Adipocyte (in vitro differentiated cells): ENCODE measurements around the gene CRMP1.

Experiments
- DNase-seq: peaks from one replicate; pipeline ENCODE4 v3.0.0-alpha.2; 2015; ENCODE audit warnings: low read depth
- H3K27me3 ChIP-seq: replicated peaks from 2 replicates; pipeline ENCODE4 v1.7.0; 2013; ENCODE audit warnings: mild to moderate bottlenecking, low read length, moderate library complexity; ENCODE audit not compliant: control insufficient read depth, insufficient read depth
- H3K36me3 ChIP-seq: 2 replicates; pipeline ENCODE4 v1.7.0; 2013; ENCODE audit warnings: low read length, mild to moderate bottlenecking, moderate library complexity; ENCODE audit not compliant: control insufficient read depth, insufficient read depth, severe bottlenecking
- H3K4me1 ChIP-seq: 2 replicates; pipeline ENCODE4 v1.7.0; 2013; ENCODE audit warnings: mild to moderate bottlenecking, low read length, moderate library complexity; ENCODE audit not compliant: control insufficient read depth, insufficient read depth
- H3K4me3 ChIP-seq: 2 replicates; pipeline ENCODE4 v1.7.0; 2013; ENCODE audit warnings: mild to moderate bottlenecking, low read length, moderate library complexity
- H3K9ac ChIP-seq: 2 replicates; pipeline ENCODE4 v1.7.0; 2013; ENCODE audit warnings: mild to moderate bottlenecking, low read length, moderate library complexity
- H3K9me3 ChIP-seq: 2 replicates; pipeline ENCODE4 v1.7.0; 2013; ENCODE audit warnings: mild to moderate bottlenecking, low read length, moderate library complexity; ENCODE audit not compliant: control insufficient read depth

CRMP1 gene

DNA sequence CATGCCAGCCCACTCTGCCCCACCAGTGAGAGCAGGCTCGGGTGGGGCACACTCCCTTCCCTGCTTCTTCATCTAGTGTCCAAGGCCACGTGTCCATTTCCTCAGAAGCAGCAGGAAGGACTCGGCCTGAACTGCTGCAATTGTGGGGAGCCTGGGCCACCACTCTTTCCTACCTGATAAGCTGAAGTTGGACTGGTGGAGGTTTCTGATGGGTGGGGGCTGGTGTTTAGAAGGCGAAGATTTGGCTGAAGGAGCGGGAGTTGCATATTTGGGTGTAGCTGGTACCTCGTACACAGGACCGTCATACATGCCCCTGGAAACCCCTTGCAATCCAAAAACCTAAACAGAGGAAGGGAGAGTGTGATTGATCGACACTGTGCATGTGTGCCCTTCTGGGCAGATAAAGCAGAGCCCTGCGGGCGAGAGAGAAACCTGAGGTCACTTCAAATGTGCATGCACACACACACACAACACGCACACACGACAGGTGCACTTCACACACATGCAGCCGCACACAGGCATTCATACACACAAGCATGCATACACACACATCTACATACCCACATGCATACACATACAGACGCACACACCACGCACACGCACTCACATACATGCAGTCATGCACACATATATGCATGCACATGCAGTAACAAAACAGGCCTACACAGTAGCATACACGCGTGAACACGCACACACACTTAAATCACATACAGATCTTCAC, 67.4 kb downstream of the CRMP1 start:
- peaks cover 13% of the 10 kb centered on the region for H3K4me1 ChIP-seq
- DNase-seq = no peak
- H3K4me3 ChIP-seq = no peak overlapping the region
- no peak overlapping the region for H3K9ac ChIP-seq
- H3K27me3 ChIP-seq = no peaks in the 10 kb centered on the region
- peaks cover 30% of the 10 kb centered on the region for H3K36me3 ChIP-seq
- no peaks in the 10 kb centered on the region for H3K9me3 ChIP-seq

DNA sequence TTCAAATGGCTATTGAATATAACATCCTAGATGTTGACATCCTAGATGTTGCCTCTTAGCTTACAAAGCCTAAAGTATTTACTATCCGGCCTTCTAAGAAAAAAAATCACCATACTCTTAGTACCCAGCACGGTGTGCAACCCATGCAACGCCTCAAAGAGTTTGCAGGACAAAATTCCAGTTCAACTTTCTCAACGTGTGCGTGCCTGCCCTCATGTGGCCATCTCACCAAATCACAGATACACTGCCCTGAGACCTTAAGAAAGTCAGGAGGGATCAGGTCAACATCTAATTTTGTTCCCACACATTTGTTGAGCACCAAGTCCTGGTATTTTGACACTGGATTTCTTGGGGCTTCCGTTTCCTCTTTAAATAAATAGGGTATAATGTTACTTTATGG, 68.3 kb downstream of the CRMP1 start:
- Histone ChIP-seq H3K27me3 (no peaks in the 10 kb centered on the region), H3K4me1 (peaks cover 13% of the 10 kb centered on the region), H3K9me3 (no peaks in the 10 kb centered on the region), H3K9ac (no peak overlapping the region), H3K36me3 (peaks cover 38% of the 10 kb centered on the region), H3K4me3 (no peak overlapping the region)
- DNase-seq = peak; percentile 59

DNA sequence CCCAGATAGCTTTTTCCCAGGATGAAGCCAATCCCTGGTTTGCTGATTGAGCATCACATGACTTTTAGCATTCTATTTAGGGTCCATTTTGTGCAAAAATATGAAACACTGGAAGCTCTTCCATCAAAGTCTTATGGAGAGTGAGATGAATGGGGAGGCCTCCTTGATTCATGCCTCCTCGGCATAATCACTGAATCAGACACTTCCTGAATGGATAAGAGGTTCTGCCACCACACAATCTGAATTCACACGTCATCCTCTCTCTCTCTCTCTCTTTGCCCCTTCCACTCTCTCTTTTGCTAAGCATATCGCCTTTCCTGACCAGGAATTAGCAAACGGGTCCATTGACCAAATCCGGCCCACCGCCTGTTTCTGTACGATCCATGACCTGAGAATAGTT, 68.7 kb downstream of the CRMP1 start:
- no peak for DNase-seq
- H3K9me3 ChIP-seq = no peaks in the 10 kb centered on the region
- no peak overlapping the region for H3K9ac ChIP-seq
- H3K4me1 ChIP-seq = peaks cover 13% of the 10 kb centered on the region
- H3K27me3 ChIP-seq = no peaks in the 10 kb centered on the region
- H3K4me3 ChIP-seq = no peak overlapping the region
- H3K36me3 ChIP-seq = peaks cover 42% of the 10 kb centered on the region

DNA sequence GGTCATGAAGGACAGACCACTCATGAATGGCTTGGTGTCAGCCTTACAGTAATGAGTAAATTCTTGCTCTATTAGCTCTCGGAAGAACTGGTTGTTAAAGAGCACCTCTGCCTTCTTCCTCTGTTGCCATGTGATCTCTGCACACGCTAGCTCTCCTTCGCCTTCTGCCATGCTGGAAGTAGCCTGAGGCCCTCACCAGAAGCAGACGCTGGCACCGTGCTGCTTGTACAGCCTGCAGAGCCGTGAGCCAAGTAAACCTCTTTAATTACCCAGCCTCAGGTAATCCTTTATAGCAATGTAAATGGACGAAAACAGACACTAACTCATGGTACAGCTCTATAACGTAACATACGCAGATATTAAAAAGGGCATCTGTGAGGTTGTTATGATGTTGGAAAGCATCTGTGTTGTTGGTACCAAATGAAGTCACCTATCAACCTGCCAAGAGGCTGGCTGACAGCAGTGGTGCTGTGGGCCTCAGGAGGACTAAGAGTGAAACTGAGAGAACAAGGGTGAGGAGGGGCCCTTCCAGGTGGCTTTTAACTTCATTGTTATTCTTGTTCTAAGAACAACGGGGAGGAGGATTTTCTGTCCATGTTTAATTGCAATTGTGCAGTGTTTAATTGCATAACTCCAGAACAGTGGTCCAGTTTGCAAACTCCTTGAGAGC, 69.2 kb downstream of the CRMP1 start:
- Histone ChIP-seq H3K36me3 (peaks cover 47% of the 10 kb centered on the region), H3K9me3 (no peaks in the 10 kb centered on the region), H3K9ac (no peak overlapping the region), H3K4me3 (no peak overlapping the region), H3K4me1 (peaks cover 13% of the 10 kb centered on the region), H3K27me3 (no peaks in the 10 kb centered on the region)
- DNase-seq = no peak

DNA sequence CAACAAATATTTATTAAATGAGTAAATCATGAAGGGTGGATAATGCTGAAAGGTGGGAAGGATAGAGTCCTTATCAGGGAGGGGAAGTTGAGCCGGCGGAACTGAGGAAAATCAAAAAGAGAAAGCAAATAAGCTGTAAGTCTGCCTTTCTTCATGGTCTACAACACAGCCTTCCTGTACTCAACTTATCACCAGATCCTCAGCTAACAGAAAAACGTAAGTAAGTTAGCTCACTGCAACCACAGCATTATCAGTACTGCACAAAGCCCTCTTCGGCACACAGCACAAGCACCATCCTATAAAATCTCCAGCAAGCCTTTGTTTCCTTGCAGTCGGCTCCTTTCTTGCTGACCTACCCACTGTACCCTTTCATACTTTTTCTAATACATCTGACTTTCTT, 70.3 kb downstream of the CRMP1 start:
- Histone ChIP-seq H3K9ac (no peak overlapping the region), H3K4me3 (no peak overlapping the region), H3K27me3 (no peaks in the 10 kb centered on the region), H3K9me3 (no peaks in the 10 kb centered on the region), H3K36me3 (peaks cover 52% of the 10 kb centered on the region), H3K4me1 (peaks cover 9% of the 10 kb centered on the region)
- no peak for DNase-seq

DNA sequence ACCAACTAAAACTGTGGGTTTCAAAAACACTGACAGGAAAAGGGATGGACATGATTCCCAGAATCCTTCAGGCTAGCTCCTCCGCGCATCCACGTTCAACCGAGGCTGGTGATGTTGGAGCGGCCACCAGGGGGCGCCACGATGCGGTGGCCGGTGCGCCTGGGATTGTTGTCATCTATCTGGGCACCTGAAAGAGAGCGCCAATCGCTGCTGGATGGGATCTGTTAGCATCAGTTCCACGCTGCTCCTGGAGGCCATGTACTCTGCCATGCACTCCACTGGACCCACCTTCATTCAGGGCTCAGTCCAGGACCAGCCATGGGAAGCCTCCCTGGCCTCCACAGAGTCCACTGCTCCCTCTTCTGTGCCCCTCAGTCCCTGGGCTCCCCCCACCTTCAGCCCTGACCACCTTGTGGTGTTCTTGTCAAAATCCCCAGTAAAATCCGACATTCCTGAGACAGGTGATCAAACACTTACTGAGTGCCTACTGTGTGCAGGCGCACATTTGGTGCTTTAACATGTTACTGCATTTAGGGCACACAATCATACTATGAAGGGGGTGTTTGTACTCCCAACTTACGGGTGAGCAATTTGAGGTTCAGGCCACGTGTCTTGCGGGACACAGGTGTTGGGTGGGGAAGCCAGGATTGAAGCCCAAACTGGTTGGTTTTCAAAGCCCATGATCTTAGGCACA, 71.1 kb downstream of the CRMP1 start:
- H3K9ac ChIP-seq = no peak overlapping the region
- peak; percentile 6 for DNase-seq
- H3K4me1 ChIP-seq = peaks cover under 1% of the 10 kb centered on the region
- H3K9me3 ChIP-seq = no peaks in the 10 kb centered on the region
- H3K4me3 ChIP-seq = no peak overlapping the region
- H3K36me3 ChIP-seq = peaks cover 58% of the 10 kb centered on the region
- no peaks in the 10 kb centered on the region for H3K27me3 ChIP-seq

DNA sequence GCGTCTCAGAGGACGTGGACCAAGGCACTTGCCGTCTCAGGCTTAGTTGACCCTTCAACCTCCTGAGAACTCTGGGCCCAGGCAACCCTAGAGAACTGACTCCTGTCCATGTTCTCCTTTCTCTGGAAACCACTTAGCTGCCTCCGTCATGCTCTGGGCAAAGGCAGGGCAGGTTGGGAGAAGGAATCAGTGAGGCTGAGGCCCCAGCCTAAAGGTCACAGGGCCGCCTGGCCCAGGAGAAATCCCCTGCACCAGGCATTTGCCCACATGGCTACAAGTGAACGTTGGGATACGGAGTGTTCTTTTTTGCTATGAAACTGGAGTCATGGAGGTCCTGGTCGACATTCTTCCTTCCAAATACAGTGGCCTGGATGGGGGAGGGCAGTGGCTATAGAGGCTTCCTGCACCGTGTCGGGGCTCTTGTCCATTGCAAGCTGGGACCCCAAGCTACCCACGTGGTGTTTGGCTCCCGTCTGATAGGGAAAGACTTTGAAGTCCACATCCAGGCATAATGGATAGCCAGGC, 76.0 kb downstream of the CRMP1 start:
- H3K4me3 ChIP-seq = no peak overlapping the region
- no peaks in the 10 kb centered on the region for H3K27me3 ChIP-seq
- no peak overlapping the region for H3K9ac ChIP-seq
- H3K4me1 ChIP-seq = no peaks in the 10 kb centered on the region
- no peaks in the 10 kb centered on the region for H3K9me3 ChIP-seq
- no peak for DNase-seq
- peaks cover 69% of the 10 kb centered on the region for H3K36me3 ChIP-seq

DNA sequence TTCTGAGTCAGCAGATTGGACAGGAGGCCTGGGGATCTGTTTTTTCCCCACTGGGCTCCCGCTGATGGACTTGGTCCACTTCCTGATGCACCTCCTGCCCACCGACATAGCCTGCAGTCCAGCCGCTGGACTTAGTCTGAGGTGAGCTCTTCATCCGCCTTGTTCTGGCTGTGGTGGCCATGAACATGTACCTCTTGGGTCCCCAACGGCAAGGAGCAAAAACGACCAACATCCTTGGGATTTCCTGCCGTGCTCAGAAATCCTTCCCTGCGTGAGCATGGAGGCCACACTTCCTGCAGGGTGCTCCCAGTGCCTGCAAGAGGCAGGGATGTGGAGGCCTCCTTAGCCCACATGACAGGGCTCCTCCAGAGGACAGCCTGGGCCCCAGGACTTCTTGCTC, 76.8 kb downstream of the CRMP1 start:
- H3K9me3 ChIP-seq = no peaks in the 10 kb centered on the region

DNA sequence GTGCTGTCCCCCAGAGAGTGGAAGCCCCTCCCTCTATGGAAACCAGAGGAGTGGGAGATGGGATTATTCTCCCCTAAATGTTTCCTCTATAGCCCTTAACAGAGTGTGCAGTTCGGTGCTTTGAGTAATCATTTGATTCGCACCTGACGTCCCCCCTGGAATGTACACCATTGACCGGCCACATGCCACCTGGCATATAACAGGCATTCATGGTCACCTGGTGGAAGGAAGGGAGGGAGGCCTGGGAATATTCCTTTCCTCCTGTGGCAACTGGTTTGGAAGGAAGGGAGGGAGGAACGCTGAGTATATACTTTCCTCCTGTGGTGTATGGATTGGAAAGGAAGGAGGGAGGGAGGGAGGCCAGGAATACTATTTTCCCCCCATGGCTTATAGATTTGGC, 77.2 kb downstream of the CRMP1 start:
- Histone ChIP-seq H3K27me3 (no peaks in the 10 kb centered on the region), H3K9ac (no peak overlapping the region), H3K9me3 (no peaks in the 10 kb centered on the region), H3K4me3 (no peak overlapping the region), H3K4me1 (no peaks in the 10 kb centered on the region), H3K36me3 (peaks cover 70% of the 10 kb centered on the region)
- DNase-seq = no peak

More for the DNA sequence above, 76.8 kb downstream of the CRMP1 start:
- H3K4me3 ChIP-seq = no peak overlapping the region
- no peaks in the 10 kb centered on the region for H3K27me3 ChIP-seq
- no peak overlapping the region for H3K9ac ChIP-seq
- H3K36me3 ChIP-seq = peaks cover 70% of the 10 kb centered on the region
- DNase-seq = no peak
- H3K4me1 ChIP-seq = no peaks in the 10 kb centered on the region

DNA sequence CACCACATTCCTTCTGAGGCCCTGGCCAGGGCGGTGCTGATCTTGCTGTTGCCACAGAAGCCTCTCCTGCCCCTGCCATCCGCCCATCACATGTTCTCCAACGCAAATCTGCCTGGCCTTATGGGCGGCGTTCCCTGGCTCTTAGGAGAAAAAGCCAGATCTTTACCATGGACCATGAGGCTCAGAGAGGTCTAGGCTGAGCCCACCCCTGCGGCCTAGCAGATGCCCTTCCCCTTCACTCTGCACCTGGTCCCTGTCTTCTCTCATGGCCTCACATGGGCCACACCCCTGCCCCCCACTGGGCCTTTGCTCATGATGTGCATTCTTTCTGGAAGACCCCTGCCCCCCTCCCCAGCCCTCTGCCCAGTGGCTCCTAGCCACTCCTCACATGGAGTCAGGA, 78.5 kb downstream of the CRMP1 start:
- H3K4me3 ChIP-seq = no peak overlapping the region
- H3K9me3 ChIP-seq = no peaks in the 10 kb centered on the region
- no peaks in the 10 kb centered on the region for H3K4me1 ChIP-seq
- no peak overlapping the region for H3K9ac ChIP-seq
- DNase-seq = no peak
- H3K27me3 ChIP-seq = no peaks in the 10 kb centered on the region
- peaks cover 70% of the 10 kb centered on the region for H3K36me3 ChIP-seq

DNA sequence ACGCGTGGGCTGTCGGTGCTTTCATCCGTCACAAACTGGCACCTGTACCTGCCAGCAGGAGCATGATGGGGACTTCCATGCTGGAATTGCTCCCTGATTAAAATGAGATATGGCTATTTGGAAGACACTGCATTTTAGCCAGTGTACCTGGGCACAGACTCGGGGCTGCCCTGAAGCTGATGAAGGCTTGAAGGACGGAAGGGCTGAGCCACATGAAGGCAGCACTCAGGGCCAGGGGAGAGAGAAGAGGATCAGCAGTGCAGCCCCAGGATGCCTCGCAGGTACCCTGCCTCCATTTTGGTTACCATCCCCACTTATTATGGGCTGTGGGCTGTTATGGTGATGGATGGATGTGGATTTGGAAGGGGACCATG, 79.0 kb downstream of the CRMP1 start:
- Histone ChIP-seq H3K4me3 (no peak overlapping the region), H3K27me3 (no peaks in the 10 kb centered on the region), H3K9ac (no peak overlapping the region), H3K4me1 (no peaks in the 10 kb centered on the region), H3K36me3 (peaks cover 71% of the 10 kb centered on the region), H3K9me3 (no peaks in the 10 kb centered on the region)
- no peak for DNase-seq
